Ramos (cell line): Measurements from ENCODE around the gene HSPG2.
"Not testable (repeated sequence)": the region's sequence is repeated elsewhere in the genome, so short reads cannot be mapped to it uniquely, and the experiment has no call there.

Source experiments
- in situ Hi-C: fragments of 300-500 bp; cut with MboI; formaldehyde crosslinking; loops from one replicate; pipeline ENCODE4 v1.14.3; 2022; ENCODE audit warnings: low sequenced_read_pairs; ENCODE audit not compliant: unreplicated experiment

HSPG2 gene

DNA sequence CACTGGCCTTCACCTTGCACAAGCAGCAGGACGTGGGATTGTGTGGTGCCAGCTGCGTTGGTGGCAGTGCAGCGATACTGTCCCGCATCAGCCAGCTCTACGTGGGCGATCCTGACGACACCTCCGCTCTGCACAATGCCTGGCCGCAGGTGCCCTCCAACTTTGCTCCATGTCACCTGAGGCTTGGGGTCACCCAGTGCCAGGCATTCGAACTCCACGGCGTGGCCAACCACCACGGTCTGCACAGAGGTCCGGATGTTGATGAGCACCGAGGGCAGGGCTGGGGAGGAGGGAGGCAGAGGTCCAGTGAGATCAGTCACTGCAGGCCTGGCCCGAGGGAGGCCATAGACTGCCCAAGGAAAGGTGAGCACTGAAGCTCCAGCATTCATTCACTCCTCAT, 102.4 kb downstream of the HSPG2 start:
- in situ Hi-C loops, result no loop called here

DNA sequence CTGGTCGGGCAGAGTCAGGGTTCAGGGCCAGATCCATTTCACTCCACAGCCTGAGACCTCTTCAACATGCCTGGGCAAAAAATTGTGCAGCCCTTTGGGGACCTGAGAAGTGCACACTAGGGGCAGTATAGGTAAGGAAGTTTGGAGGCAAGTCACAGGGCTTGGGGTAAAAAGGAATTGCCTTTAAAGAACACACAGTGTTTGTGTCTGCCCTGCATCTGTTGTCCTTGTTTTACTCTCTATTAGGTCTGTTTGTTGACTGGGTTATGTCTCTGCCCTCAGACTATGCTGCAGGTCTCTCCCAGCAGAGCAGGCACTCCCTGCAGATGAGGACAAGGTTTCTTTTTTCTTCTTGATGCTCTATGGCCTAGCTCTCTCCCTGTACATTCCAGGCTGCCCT, 103.0 kb downstream of the HSPG2 start:
- in situ Hi-C loops, result no loop called here

DNA sequence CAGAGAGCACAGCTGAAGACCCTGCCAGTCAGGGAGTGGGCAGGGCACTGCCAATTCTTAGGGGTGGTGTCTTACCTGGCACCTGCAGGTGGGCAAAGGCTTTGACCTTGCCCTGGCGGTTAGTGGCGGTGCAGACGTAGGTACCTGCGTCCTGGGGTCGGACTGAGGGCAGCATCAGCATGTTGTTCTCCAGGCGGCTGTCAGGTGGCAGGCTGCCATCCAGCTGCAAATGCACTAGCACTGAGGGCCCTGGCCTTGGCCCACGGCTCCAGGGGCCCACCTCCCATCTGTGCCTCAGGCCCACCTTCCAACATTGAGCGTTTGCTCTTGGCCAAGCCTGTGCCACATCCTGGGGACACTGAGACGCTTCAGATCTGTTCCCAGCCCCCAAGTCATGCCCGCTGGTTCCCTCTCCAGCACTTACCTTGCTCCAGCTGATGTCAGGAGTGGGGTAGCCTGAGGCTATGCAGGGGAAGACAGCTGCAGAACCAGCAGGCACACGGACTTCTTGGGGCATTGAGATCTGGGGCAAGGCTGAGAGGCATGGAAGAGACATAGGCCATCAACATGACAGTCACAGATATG, 103.6 kb downstream of the HSPG2 start:
- in situ Hi-C loops, result no loop called here

DNA sequence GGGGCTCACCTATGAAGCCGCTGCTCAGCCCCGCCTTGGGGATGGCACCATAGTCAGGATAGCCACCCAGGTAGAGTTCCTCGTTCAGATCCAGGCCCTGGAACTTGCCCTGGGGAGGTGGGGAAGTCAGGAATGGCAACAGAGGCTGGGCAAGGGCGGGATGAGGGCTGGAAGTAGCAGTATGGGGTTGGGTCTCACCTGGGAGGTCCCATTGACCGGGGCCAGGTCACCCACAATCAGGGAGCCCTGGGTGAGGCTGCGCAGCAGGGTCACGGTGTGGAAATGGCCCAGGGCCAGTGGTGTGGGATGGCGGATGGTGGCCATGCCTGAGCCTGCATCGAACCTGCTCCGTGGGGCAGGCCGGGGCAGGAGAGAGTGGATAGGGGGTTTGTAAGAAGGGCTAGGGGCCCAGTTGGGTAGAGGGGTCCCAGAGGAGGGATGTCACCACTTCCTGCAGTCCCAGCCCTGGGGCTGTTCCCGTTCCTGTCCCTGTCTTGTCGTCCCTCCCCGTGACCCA, 105.6 kb downstream of the HSPG2 start:
- in situ Hi-C loops, result no loop called here

DNA sequence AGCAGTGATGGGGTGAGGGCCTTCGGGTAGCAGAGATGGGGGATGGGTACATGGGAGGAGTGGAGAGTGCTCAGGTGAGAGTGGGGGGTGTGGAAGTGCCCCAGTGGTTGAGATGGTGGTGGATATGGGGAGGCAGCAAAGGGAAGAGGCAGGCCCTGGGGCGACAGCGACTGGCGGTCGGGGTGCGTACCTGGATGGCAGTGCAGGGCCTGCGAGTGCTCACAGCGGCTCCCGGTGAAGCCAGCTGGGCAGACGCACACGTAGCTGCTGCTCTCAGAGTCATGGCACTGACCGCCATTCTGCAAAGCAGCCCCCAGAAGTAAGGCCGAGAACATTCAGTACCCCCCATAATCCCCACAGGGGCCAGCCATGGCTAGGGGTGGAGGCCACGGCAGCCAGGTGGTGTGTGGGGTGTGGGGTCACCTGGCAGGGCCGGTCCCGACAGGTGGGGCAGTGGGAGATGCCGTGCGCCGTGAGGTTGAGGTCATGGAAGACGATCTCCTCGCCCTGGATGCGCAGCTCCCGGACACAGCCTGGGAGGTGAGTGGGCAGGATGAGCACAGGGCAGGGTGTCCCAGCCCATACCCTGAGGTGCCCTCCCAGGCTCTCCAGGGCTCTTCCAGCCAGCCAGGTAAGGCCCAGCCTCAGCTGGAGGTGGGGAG, 106.2 kb downstream of the HSPG2 start:
- in situ Hi-C loops, result no loop called here

DNA sequence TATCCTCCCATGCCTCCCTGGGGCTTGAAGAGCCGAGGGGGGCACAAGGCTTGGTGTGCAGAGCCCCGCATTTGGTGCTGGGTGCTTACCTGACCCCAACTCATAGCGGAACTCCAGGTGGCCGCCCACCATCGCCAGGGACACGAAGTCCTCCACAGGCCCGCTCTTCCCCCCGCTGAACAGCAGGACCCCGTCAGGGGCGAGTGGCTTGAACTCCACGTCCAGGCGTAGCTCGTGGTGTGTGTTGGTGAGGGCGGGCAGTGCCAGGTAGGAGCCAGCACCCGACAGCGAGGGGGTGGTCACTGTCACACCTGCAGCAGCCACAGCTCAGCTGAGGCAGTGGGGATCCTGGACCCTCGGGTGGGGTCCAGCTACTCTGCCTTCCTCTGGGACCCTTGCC, 107.8 kb downstream of the HSPG2 start:
- in situ Hi-C loops, result no loop called here

DNA sequence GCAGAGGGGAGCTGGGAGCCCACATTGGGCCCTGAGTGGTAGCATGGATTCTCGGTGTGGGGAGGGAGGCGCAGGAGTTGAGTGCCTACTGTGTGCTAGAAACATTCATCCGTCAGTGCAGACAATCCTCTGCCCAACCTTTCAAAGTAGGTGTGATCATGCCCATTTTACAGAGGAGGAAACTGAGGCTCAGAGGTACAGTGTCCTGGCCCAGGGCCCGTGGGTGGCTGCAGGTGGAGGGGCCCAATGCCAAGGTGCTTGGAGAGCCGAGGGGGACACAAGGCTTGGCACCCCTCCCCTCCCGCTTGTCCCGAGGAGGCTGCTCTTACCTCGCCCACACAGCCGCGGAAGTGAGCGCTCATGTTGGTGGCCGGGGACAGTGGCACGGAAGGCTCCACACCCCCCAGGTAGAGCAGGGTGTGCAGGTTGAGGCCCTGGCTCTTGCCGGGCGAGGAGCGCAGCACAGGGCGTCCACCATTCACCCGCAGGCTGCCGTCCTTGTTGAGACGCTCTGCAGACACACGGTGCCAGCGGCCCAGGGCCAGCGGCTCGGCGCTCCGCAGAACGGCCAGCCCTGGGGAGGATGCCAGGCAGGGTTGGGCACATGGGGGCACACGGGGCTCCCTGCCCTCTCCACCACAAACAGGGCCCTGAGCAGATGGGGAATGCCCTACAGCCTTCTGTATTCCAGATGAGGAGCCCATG, 108.5 kb downstream of the HSPG2 start:
- in situ Hi-C loops, result no loop called here

DNA sequence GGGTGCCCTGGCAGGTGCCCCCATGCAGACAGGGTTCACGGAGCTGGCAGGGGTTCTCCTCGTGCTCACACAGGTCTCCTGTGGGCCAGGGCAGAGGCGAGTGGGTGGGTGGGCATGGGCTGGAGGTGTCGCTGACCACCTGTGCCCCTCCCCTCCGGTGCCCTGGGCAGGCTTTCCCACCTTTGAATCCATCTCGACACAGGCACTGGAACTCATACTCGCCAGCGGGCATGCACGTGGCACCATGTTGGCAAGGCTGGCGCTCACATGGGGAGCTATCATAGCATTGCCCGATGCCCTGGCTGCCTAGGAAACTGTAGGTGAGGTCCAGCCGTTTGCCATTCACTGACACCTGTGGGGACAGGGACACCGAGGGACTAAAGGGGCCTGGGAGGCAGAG, 109.0 kb downstream of the HSPG2 start:
- in situ Hi-C loops, result no loop called here

DNA sequence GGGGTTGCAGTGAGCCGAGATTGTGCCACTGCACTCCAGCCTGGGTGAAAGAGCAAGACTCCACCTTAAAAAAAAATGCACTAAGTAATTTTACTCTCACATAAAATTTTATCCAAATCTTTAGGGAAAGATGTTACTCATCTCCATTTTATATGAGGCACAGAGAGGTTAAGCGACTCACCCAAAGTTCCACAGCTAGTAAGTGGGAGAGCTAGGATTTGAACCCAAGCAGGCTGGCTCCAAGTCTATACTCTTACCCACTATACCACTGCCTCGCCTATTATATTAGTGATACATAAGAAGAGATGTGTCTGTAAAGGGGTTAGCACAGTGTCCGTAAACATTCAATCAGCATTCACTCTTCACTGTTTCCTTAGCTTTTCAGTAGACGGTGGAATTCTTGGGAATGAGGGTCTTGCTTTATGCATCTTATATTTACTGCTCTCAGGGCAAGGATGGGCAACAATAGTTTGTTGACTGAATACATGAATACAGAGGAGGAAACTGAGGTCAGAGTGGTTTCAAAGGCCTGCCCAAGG, 109.9 kb downstream of the HSPG2 start:
- in situ Hi-C loops, result no loop called here

DNA sequence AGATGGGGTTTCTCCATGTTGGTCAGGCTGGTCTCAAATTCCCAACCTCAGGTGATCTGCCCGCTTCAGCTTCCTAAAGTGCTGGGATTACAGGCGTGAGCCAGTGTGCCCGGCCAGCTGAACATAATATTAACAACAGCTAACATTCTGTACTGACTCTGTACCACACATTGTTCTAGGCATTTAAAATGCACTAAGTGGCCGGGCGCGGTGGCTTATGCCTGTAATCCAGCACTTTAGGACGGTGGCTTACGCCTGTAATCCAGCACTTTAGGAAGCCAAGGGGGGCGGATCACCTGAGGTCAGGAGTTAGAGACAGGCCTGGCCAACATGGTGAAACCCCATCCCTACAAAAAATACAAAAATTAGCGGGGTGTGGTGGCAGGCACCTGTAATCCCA, 110.4 kb downstream of the HSPG2 start:
- in situ Hi-C loops, result not testable (repeated sequence)

DNA sequence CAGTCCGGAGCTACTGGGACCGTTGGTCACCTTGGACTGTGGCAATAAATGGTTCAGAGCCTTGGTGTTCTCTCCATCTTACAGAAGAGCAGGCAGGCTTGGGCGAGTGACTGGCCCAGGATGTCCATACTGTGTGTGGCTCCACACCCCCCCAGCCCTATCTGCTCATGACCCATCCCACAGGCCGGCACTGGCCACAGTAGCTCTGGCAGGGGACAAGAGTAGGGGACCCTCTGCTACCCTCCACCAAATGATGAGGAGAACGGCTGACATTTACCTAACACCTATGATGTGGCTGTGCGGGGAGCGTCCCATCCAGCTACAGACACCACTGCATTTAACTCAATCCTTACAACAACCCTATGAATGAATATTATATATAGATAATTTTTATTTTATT, 111.7 kb downstream of the HSPG2 start:
- in situ Hi-C loops, result no loop called here

DNA sequence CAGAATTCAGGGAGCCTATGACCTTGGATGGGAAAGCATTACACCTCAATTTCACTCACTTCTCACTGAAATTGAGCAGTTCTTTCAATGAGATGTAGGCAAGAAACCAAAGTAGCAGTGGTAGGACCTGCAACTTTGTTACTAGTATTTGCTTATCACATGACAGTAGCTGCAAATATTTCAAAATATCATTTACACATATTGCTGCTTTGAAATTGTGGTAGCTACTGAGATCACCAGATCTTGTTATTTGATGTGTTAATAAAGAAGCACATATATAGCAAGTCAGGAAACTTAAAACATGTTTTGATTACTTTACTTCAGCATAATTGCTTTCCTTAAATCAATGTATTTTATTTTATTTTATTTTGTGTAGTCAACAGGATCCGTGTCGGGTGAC, 112.2 kb downstream of the HSPG2 start:
- in situ Hi-C loops, result no loop called here

DNA sequence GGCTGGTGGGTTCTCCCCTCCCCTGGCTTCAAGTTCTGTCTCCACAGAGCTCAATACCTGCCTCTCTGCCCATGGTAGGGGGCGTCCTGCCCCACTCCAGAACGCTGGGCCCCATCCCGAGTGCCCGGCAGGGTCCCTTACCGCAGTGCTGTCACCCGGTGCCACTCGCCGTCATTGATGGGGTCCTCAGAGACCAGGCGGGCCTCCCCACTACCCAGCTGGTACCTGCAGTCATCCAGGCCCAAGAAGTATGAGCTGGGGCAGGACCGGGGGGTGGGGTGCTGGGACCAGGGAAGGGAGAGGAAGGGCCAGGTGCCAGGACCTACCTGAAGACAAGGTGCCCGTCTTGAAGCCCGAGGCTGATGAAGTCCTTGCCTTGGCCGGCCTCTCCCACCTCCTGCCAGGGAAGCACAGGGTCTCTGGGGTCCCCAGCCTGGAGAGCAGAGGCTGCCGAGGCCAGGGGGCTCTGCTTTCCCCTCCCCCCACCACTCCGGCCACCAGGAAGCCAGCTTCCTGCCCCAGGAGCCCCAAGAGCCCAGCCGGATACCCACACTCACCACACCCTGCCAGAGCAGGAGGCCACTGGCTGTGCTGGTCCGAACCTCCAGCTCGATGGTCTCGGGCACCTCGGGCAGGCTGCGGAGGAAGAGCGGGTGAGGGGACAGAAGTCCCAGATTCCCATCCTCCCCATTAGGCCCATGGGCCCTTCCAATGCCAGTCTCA, 113.0 kb downstream of the HSPG2 start:
- in situ Hi-C loops, result no loop called here

DNA sequence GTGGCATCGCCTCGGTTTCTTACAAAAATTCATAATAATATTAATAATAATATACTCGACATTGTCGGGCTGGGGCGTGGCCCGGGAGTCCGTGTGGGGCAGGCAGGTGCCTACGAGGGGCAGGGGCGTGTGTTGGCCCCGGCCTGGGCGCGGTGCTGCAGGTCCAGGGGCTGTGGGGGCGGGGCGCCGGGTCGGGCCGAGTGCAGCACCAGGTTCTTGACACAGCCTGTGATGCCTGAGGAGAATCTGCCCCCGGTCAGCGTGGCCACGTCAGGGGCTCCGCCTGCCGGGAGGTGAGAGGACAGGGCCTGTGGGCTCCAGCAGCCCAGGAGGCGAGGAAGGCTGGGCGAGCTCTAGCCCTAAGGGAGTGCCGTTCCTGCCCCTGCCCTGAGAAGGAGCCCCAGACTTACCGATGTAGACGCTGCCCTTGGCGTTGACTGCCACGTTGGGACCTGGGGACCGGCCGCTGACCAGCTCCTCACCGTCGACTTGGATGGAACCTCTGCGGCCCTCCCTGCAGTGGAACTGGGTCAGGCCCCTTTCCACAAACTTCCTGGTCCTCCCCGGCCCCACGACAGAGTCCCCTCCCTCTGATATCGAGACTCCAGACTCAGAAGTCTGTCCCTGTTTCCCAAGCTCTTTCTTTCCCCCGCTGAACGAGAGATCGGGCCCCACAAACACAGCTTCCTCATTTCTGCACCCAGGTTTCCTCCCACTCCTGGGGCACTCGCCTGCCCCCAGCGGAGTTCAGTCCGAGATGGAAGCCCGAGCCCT, 113.7 kb downstream of the HSPG2 start:
- in situ Hi-C loops, result no loop called here

DNA sequence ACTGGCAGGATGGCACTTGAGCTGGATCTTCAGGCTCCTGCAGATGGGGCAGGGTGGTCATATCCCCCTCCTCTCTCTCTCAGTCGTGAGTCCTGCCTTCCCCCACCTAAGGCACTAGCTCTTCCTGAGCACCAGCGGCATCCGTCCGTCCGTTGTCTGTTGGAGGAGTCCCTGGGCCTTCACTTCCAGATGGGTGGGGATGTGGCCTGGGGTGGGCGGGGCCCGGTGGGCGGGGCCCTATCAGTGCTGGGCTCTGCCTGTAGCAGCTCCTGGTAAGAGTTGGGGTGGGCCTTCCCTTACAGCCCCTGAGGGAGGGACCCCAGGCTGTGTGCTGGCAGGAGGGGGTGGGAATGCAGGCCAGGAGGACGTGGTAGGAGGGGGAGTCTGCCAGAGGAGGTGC, 114.8 kb downstream of the HSPG2 start:
- in situ Hi-C loops, result no loop called here

DNA sequence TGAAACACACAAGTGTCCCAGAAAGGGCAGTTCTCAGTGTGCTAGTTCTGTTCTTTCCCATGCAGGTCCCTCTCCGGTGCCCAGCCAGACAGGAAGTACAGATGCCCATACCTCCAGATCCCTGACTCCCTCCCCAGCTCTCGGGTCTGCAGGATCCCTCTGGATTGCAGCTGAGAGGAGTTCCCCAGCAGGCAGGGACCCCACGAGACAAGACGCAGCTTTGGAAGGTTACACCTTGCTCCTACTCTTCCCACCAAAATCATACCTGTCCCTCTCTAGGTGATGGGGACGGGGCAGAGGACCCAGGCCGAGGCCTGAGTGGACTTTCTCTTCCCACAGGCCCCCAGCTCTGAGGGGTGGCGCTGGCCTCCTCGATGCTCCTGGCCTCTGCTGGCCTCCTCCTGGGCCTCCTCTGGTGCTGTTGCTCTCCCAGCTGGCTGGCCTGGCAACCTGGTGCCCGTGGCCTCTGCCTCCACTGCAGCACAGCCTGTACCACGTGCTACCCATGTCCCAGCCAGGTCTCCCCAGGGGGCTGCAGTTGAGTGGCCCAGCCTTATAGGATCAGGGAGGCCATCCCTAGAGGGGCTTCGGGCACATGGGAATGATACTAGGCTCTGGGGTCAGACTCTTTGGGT, 115.6 kb downstream of the HSPG2 start:
- in situ Hi-C loops, result no loop called here

DNA sequence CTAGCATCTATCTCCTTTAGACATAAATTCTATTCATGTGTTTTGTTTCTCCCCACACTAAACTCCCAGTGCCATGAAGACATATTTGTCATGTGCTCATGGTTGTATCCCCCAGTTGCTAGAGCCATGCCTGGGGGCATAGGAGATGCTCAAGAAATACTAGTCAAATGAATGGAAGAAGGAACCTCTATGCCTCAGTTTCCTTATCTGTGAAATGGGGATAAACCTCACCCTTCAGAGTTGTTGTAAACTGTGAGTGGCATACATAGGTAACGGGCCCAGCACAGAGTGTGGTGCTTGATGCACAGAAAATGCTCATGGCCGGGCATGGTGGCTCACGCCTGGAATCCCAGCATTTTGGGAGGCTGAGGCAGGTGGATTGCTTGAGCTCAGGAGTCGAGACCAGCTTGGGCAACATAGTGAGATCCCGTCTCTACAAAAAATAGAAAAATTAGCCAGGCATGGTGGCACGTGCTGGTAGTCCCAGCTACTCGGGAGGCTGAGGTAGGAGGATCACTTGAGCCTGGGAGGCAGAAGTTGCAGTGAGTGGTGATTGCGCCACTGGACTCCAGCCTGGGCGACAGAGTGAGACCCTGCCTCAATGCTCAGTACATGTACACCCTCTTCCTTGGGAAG, 116.4 kb downstream of the HSPG2 start:
- in situ Hi-C loops, result no loop called here

DNA sequence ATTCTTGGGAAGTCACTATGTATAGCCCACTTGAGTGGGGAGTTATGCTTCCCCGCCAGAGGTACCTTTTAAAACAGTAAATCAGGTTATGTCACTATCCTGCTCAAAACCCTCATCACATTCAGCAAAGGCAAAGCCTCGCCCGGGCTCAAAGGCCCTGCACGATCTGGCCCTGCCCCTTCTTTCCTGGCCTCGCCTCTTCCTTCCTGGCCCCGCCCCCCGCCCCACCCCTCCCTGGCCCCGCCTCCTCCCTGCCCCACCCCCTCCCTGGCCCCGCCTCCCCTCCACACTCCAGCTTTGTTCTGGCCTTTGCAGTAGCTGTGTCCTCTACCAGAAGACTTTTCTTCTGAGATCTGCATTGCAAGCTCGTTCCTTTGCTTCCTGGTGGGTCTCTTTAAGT, 118.5 kb downstream of the HSPG2 start:
- in situ Hi-C loops, result no loop called here
